SU-DHL-6 (cell line): ENCODE results near the gene ROBO2.

Experiments
- CTCF ChIP-seq: fragments of 200-600 bp; sonication (generic); IDR thresholded peaks from one replicate; pipeline ENCODE4 v1.5.1; 2017; ENCODE audit warnings: antibody characterized with exemption, mild to moderate bottlenecking, low read length, moderate library complexity; ENCODE audit not compliant: insufficient read depth, poor library complexity, severe bottlenecking
- EZH2phosphoT487 ChIP-seq: fragments of 200-600 bp; sonication (generic), shearing (Covaris generic); conservative IDR thresholded peaks from 2 replicates; pipeline ENCODE4 v1.6.1; 2018; ENCODE audit warnings: mild to moderate bottlenecking, antibody characterized with exemption, low read length, moderate library complexity, mixed read lengths

GRCh38 chr3:77240072-77240650, 200.3 kb downstream of the ROBO2 start:
- TF ChIP-seq CTCF: no peak
- TF ChIP-seq EZH2phosphoT487: no peak
